NCI-H2107 treated with DMSO at 0.1 percent for 48 hours (cell line): ENCODE results near the gene DAG1.

Experiments used
- DNase-seq: peaks from one replicate; lab custom pipeline; 2025; ENCODE audit not compliant: unreplicated experiment; lab: John Stamatoyannopoulos, UW

DAG1 gene

DNA sequence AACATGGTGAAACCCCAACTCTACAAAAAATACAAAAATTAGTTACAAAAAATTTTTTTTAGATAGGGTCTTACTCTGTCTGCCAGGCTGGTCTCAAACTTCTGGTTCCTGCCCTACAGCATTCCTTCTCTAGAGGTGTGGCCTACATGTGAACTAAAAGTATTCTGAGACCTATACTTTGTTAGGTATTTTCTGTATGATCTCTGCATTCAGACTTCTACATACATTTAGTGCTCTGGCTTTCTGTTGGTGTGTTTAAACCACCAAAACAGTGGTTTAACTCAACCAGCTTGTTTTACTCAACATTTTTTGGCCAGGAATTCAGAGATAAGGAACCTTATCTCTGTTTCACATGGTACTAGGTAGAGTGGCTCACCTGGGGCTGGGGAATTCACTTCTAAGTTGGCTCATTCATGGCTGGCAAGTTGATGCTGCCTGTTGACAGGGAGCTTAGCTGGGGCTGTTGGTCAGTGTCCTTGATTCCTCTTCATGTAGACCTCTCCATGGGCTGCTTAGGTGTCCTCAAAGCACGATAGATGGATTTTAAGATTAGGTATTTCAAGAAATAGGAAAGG lies 42.8 kb downstream of the DAG1 start:
- no peak for DNase-seq

GRCh38 chr3:49513494-49514124 lies 43.5 kb downstream of the DAG1 start:
- no peak for DNase-seq

DNA sequence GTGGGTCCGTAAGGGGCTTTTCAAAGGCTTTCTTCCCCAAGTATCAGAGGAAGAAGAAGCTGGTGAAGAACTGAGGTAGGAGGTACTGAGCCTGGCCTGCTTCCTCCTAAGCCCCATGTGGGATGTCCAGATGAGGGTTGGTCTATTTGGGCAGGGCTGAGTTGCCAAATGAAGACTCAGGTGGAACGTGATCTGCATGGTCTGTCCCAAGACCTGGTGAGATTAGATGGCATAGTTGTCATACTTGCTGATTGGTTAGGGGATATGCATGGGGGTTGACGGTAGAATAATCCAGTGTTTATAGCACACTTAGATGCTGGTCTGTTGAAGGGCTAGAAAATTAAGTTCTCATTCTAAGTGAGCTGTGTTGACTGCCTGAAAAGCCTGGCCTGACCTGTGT lies 47.9 kb downstream of the DAG1 start:
- no peak for DNase-seq

DNA sequence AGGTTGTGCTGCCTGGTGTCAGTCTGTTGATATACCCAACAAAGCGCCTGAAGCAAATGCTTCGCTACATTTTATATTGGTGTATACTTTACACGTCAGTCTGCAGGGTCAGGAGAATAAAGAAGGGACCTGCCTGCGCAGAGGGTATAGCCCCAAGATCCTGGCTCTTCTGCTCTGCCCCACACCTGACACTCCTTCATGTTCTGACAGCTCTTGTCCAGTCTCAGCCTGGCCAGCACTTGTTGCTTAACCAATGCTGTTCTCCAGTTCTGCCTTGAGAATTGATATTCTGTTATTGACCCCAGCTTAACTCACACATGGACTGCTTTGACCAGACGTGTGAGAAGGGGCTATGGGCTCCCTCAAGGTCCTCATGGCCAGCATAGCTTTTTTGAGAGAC lies 48.4 kb downstream of the DAG1 start:
- no peak for DNase-seq

DNA sequence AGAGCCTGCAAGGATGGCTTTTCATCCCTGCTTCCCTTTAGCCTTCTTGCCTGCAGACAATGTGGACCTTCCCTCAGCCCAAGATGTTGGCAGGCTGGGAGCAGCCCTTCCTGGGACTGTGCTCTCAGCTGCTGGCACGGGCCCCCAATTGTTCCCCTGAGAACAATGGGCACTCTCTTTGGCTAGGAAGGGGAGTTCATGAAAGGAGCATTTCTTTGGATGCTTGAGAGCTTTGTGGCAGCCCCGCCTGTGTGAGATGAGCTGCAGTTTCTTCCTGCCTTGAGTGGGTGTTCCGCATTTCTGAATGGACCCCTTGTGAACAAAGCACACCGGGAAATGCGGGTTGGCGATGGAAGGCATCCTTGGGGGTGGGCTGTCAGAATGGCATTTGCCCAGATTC lies 49.2 kb downstream of the DAG1 start:
- DNase-seq: no peak

DNA sequence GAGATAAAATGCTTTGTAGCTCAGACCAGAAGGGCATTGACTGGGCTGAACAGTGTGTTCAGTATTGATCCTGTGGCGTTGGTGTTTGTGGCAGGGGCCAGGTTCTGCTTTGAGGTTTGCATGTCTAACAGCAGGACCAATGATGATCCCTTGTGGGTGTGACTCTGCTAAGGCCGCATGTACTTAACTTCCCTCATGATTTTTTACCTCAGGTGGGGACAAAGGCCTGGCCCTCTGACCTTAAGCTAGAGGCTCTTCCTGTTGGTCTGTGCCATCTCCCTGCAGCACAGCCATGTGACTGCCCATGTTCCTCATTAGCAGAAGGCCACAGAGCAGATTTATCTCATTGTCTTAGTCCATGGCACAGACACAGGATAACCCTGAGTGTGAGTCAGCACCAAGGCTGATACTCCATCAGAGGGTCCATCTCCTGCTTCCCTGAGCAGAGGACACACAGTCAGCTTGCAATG lies 49.9 kb downstream of the DAG1 start:
- DNase-seq: no peak

DNA sequence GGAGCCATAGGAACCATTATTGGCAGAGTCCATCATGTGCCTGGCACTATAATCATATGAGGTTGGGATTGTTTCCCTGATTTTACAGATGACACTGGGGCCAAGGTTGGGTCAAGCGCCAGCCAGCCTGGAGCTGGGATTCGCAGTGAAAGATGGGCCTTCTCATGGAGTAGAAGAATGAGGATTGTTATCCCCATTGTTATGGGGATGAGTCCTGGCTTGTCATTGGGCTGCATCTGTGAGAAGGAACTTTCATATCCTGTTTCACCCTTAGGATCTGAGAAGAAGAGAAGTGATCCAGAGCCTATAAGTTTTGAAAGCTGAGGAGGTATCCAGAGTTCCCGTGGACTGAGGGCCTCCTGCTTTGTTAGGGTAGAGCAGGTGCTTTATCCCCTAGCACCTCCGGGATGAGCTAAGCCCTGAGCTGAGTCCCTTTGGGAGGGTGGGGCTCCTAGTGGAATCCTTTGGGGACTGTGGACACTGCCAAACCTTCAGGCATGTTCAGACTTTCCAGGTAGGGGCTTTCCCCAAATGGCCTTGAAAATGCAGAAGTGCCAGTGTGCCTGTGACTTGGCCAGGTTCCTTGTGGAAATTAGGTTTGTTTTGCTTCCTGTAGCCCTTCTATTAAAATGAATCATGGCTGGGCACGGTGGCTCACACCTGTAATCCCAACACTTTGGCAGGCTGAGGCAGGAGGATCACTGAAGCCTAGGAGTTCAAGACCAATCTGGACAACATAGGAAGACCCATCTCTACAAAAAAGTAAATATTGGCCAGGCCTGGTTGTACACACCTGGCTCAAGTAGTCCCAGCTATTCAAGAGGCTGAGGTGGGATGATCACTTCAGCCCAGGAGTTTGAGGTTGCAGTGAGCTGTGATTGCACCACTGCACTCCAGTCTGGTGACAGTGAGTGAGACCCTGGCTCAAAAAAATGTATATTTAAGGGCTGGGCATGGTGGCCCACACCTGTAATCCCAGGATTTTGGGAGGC lies 54.0 kb downstream of the DAG1 start:
- DNase-seq: no peak

GRCh38 chr3:49529567-49529966 lies 59.5 kb downstream of the DAG1 start:
- DNase-seq: no peak

- DNase-seq: no peak
Observed at GRCh38 chr3:49530231-49530630, 60.2 kb downstream of the DAG1 start.

- DNase-seq: no peak
Observed at GRCh38 chr3:49530701-49531100, 60.6 kb downstream of the DAG1 start.

DNA sequence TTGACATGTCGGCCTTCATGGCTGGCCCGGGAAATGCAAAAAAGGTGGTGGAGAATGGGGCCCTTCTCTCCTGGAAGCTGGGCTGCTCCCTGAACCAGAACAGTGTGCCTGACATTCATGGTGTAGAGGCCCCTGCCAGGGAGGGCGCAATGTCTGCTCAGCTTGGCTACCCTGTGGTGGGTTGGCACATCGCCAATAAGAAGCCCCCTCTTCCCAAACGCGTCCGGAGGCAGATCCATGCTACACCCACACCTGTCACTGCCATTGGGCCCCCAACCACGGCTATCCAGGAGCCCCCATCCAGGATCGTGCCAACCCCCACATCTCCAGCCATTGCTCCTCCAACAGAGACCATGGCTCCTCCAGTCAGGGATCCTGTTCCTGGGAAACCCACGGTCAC lies 61.2 kb downstream of the DAG1 start:
- DNase-seq: no peak

DNA sequence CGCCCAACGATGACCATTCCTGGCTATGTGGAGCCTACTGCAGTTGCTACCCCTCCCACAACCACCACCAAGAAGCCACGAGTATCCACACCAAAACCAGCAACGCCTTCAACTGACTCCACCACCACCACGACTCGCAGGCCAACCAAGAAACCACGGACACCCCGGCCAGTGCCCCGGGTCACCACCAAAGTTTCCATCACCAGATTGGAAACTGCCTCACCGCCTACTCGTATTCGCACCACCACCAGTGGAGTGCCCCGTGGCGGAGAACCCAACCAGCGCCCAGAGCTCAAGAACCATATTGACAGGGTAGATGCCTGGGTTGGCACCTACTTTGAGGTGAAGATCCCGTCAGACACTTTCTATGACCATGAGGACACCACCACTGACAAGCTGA lies 61.6 kb downstream of the DAG1 start:
- no peak for DNase-seq

- no peak for DNase-seq
Observed at GRCh38 chr3:49533031-49533430, 63.0 kb downstream of the DAG1 start.

DNA sequence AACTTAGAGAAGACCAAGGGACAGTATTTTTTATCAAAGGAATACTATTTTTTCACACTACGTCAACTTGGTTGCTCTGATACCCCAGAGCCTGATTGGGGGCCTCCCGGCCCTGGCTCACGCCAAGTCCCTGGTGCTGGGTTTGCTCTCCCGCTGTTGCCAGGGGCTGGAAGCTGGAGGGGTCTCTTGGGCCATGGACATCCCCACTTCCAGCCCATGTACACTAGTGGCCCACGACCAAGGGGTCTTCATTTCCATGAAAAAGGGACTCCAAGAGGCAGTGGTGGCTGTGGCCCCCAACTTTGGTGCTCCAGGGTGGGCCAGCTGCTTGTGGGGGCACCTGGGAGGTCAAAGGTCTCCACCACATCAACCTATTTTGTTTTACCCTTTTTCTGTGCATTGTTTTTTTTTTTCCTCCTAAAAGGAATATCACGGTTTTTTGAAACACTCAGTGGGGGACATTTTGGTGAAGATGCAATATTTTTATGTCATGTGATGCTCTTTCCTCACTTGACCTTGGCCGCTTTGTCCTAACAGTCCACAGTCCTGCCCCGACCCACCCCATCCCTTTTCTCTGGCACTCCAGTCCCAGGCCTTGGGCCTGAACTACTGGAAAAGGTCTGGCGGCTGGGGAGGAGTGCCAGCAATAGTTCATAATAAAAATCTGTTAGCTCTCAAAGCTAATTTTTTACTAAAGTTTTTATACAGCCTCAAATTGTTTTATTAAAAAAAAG lies 63.9 kb downstream of the DAG1 start:
- no peak for DNase-seq

GRCh38 chr3:49534581-49535441 lies 64.7 kb downstream of the DAG1 start:
- DNase-seq: peak; percentile 1

GRCh38 chr3:49535971-49536874 lies 66.2 kb downstream of the DAG1 start:
- DNase-seq: no peak

GRCh38 chr3:49536875-49537533 lies 66.9 kb downstream of the DAG1 start:
- no peak for DNase-seq

- DNase-seq: peak; percentile 77
Observed at GRCh38 chr3:49539659-49540560, 69.8 kb downstream of the DAG1 start.
